OCI-LY1 (cell line): ENCODE data around the gene ADGRL1.
"Not testable (repeated sequence)": the region's sequence is repeated elsewhere in the genome, so short reads cannot be mapped to it uniquely, and the experiment has no call there.

Source experiments
- H2AFZ ChIP-seq: fragments of 200-600 bp; sonication (generic), shearing (Covaris generic); 2 replicates; pipeline ENCODE4 v1.6.0; 2014; ENCODE audit warnings: antibody characterized with exemption, mild to moderate bottlenecking, low read length
- H3F3A ChIP-seq: fragments of 200-600 bp; sonication (generic), shearing (Covaris generic); 2 replicates; pipeline ENCODE4 v1.6.0; 2014; ENCODE audit warnings: mild to moderate bottlenecking, antibody characterized with exemption, low read length, moderate library complexity; ENCODE audit not compliant: insufficient read depth
- H3K27ac ChIP-seq: fragments of 200-600 bp; sonication (generic); 2 replicates; pipeline ENCODE4 v1.5.1; 2014; ENCODE audit warnings: low read length, mixed run types, mild to moderate bottlenecking, low read depth; ENCODE audit not compliant: poor library complexity, severe bottlenecking
- H3K27me3 ChIP-seq: fragments of 200-600 bp; sonication (generic); 2 replicates; pipeline ENCODE4 v1.6.0; 2014; ENCODE audit warnings: antibody characterized with exemption, mild to moderate bottlenecking, low read length, moderate library complexity; ENCODE audit not compliant: insufficient read depth
- H3K36me3 ChIP-seq: fragments of 200-600 bp; sonication (generic); 2 replicates; pipeline ENCODE4 v1.6.1; 2014; ENCODE audit warnings: mild to moderate bottlenecking, antibody characterized with exemption, low read length, moderate library complexity, mixed read lengths; ENCODE audit not compliant: insufficient read depth
- H3K4me1 ChIP-seq: fragments of 200-600 bp; sonication (generic); 2 replicates; pipeline ENCODE4 v1.5.1; 2014; ENCODE audit warnings: mild to moderate bottlenecking, low read length, moderate library complexity; ENCODE audit not compliant: insufficient read depth, severe bottlenecking
- H3K4me2 ChIP-seq: fragments of 200-600 bp; sonication (generic), shearing (Covaris generic); 2 replicates; pipeline ENCODE4 v1.6.1; 2014; ENCODE audit warnings: low read length
- H3K4me3 ChIP-seq: fragments of 200-600 bp; sonication (generic); 2 replicates; pipeline ENCODE4 v1.5.1; 2014; ENCODE audit warnings: low read length, low read depth, mild to moderate bottlenecking, mixed read lengths; ENCODE audit not compliant: poor library complexity, severe bottlenecking
- H3K79me2 ChIP-seq: fragments of 200-600 bp; shearing (Covaris generic); 2 replicates; pipeline ENCODE4 v1.6.1; 2016; ENCODE audit warnings: mixed run types, low read length, mixed read lengths; ENCODE audit not compliant: insufficient read depth
- H3K9ac ChIP-seq: fragments of 200-600 bp; sonication (generic), shearing (Covaris generic); 2 replicates; pipeline ENCODE4 v1.6.1; 2014; ENCODE audit warnings: mild to moderate bottlenecking, low read length, mixed read lengths
- H3K9me2 ChIP-seq: fragments of 200-600 bp; sonication (generic), shearing (Covaris generic); 2 replicates; pipeline ENCODE4 v1.6.1; 2014; ENCODE audit warnings: low read depth, mild to moderate bottlenecking, low read length, mixed read lengths
- H3K9me3 ChIP-seq: fragments of 200-600 bp; shearing (Covaris generic); 2 replicates; pipeline ENCODE4 v1.6.1; 2014; ENCODE audit warnings: low read length, mixed read lengths
- H4K20me1 ChIP-seq: fragments of 200-600 bp; sonication (generic), shearing (Covaris generic); 2 replicates; pipeline ENCODE4 v1.6.0; 2016; ENCODE audit warnings: mild to moderate bottlenecking, low read length; ENCODE audit not compliant: insufficient read depth
- CTCF ChIP-seq: fragments of 200-600 bp; sonication (generic), shearing (Covaris generic); IDR thresholded peaks from 2 replicates; pipeline ENCODE4 v1.5.1; 2017; ENCODE audit warnings: mild to moderate bottlenecking, antibody characterized with exemption, low read length, moderate library complexity, mixed read lengths
- EZH2 ChIP-seq: fragments of 200-600 bp; sonication (generic), shearing (Covaris generic); IDR thresholded peaks from 2 replicates; pipeline ENCODE4 v1.8.0; 2017; ENCODE audit warnings: borderline replicate concordance, mixed run types, mild to moderate bottlenecking, antibody characterized with exemption, low read length, moderate library complexity, mixed read lengths

ADGRL1 gene

GRCh38 chr19:14204676-14205451, 1.1 kb downstream of the ADGRL1 start:
- H3K4me3 ChIP-seq, H3F3A ChIP-seq, H4K20me1 ChIP-seq, H3K36me3 ChIP-seq, H2AFZ ChIP-seq, H3K27me3 ChIP-seq, H3K27ac ChIP-seq, H3K4me1 ChIP-seq, H3K9me2 ChIP-seq, H3K9ac ChIP-seq, H3K9me3 ChIP-seq, H3K79me2 ChIP-seq, H3K4me2 ChIP-seq: not testable (repeated sequence)

- not testable (repeated sequence) for H3K4me2 ChIP-seq, H3K4me1 ChIP-seq, H3F3A ChIP-seq, H3K4me3 ChIP-seq, H4K20me1 ChIP-seq, H3K9ac ChIP-seq, H3K79me2 ChIP-seq, H3K27ac ChIP-seq, H3K27me3 ChIP-seq, H2AFZ ChIP-seq, H3K9me3 ChIP-seq, H3K36me3 ChIP-seq, H3K9me2 ChIP-seq
Measured at GRCh38 chr19:14204219-14204618, 1.8 kb downstream of the ADGRL1 start.

GRCh38 chr19:14203788-14204187, 2.2 kb downstream of the ADGRL1 start:
- H3F3A ChIP-seq, H4K20me1 ChIP-seq, H3K4me1 ChIP-seq, H2AFZ ChIP-seq, H3K9me2 ChIP-seq, H3K9ac ChIP-seq, H3K4me3 ChIP-seq, H3K9me3 ChIP-seq, H3K79me2 ChIP-seq, H3K27me3 ChIP-seq, H3K36me3 ChIP-seq, H3K27ac ChIP-seq, H3K4me2 ChIP-seq: not testable (repeated sequence)

GRCh38 chr19:14203177-14203576, 2.8 kb downstream of the ADGRL1 start:
- H4K20me1 ChIP-seq = no peaks in the 10 kb centered on the region
- H3K9me2 ChIP-seq = no peaks in the 10 kb centered on the region
- no peak overlapping the region for H3K4me3 ChIP-seq
- H3K9ac ChIP-seq = no peak overlapping the region
- H3K4me1 ChIP-seq = peaks cover 6% of the 10 kb centered on the region
- H2AFZ ChIP-seq = no peak overlapping the region
- H3K4me2 ChIP-seq = no peak overlapping the region
- H3K27me3 ChIP-seq = no peaks in the 10 kb centered on the region
- no peaks in the 10 kb centered on the region for H3K36me3 ChIP-seq
- TF ChIP-seq CTCF = no peak
- TF ChIP-seq EZH2 = no peak
- no peaks in the 10 kb centered on the region for H3K9me3 ChIP-seq
- H3K79me2 ChIP-seq = no peaks in the 10 kb centered on the region
- no peaks in the 10 kb centered on the region for H3F3A ChIP-seq
- H3K27ac ChIP-seq = no peak overlapping the region

GRCh38 chr19:14201481-14201880, 4.5 kb downstream of the ADGRL1 start:
- H3K36me3 ChIP-seq, H3K4me3 ChIP-seq, H3K79me2 ChIP-seq, H3K9me2 ChIP-seq, H3K9ac ChIP-seq, H4K20me1 ChIP-seq, H3K9me3 ChIP-seq, H3K27ac ChIP-seq, H2AFZ ChIP-seq, H3K4me2 ChIP-seq, H3K4me1 ChIP-seq, H3F3A ChIP-seq, H3K27me3 ChIP-seq: not testable (repeated sequence)
